ENCODE measurements around the gene PHF21B.

PHF21B gene

DNA sequence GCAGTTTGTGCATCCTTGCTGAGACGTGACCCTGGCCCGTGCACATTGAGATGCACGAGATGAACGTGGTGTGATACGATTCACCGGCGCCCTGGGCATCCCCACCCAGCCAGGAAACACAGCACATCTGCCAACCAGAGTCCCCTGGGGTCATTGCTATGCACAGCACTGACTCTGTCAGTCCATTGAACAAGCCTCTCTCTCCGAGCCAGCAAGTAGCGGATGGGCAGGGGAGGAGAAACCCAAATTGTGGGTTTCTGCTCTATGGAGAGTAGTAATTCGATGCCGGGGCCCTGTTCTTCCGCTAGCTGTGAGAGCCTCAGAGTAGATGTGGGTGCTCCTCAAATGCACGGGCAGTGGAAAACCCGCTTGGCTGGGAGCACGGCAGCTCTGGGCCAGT lies 172.3 kb downstream of the PHF21B start:
- Mint-ChIP-seq H3K27me3 (ENCODE audit: low read depth) (peaks cover 14% of the 10 kb centered on the region), H3K9me3 (peaks cover 29% of the 10 kb centered on the region), H3K4me3 (no peak overlapping the region), H3K36me3 (ENCODE audit: low read depth) (peaks cover 31% of the 10 kb centered on the region), H3K27ac (no peak overlapping the region), H3K4me1 (no peaks in the 10 kb centered on the region)
- TF ChIP-seq, protein P1, sequence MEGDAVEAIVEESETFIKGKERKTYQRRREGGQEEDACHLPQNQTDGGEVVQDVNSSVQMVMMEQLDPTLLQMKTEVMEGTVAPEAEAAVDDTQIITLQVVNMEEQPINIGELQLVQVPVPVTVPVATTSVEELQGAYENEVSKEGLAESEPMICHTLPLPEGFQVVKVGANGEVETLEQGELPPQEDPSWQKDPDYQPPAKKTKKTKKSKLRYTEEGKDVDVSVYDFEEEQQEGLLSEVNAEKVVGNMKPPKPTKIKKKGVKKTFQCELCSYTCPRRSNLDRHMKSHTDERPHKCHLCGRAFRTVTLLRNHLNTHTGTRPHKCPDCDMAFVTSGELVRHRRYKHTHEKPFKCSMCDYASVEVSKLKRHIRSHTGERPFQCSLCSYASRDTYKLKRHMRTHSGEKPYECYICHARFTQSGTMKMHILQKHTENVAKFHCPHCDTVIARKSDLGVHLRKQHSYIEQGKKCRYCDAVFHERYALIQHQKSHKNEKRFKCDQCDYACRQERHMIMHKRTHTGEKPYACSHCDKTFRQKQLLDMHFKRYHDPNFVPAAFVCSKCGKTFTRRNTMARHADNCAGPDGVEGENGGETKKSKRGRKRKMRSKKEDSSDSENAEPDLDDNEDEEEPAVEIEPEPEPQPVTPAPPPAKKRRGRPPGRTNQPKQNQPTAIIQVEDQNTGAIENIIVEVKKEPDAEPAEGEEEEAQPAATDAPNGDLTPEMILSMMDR (IDR thresholded peaks at IDR 0.05; ENCODE audit: unreplicated experiment in 3 of 3) = no peak

DNA sequence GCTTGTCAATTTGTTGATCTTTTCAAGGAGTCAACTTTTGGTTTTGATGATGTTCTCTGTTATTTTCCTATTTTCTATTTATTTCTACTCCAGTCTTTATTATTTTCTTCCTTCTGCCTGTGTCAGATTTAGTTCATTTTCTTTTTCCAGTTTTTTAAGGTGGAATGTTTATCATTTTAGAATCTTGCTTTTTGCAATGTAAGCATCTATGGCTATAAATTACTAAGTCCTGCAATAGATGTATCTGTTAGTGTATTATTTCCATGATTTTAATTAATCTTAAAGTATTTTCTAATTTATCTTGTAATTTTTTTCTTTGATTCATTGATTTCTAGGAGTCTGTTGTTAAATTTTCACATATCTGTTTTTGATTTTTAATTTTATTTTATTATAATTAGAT lies 175.7 kb downstream of the PHF21B start:
- TF ChIP-seq, protein P1 (IDR thresholded peaks at IDR 0.05; ENCODE audit: unreplicated experiment in 3 of 3) = no peak

DNA sequence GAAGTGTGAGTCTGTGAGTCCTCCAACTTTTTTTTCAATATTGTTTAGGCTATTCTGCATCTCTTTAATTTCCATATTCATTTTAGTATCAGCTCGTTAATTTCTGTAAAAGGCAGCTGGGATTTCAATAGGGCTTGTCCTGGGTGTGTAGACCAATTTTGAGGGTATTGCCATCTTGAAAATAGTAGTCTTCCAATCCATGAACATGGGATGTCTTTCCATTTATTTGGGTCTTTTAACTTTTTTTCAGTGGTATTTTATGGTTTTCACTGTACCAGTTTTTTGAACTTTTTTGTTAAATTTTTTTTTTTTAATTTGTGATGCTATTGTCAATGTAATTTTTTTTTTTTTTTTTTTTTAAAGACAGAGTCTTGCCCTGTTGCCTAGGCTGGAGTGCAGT lies 177.9 kb downstream of the PHF21B start:
- H3K4me1 Mint-ChIP-seq = no peaks in the 10 kb centered on the region
- TF ChIP-seq, protein P1 (IDR thresholded peaks at IDR 0.05; ENCODE audit: unreplicated experiment in 3 of 3) = no peak
- H3K4me3 Mint-ChIP-seq = no peak overlapping the region
- H3K27ac Mint-ChIP-seq = no peak overlapping the region
- H3K9me3 Mint-ChIP-seq = peaks cover 34% of the 10 kb centered on the region
- peaks cover 4% of the 10 kb centered on the region for H3K27me3 Mint-ChIP-seq (ENCODE audit: low read depth)
- peaks cover 39% of the 10 kb centered on the region for H3K36me3 Mint-ChIP-seq (ENCODE audit: low read depth)

More for the DNA sequence above, 175.7 kb downstream of the PHF21B start:
- Mint-ChIP-seq H3K4me3 (no peak overlapping the region), H3K27me3 (ENCODE audit: low read depth) (peaks cover 7% of the 10 kb centered on the region), H3K4me1 (no peaks in the 10 kb centered on the region), H3K36me3 (ENCODE audit: low read depth) (peaks cover 39% of the 10 kb centered on the region), H3K27ac (no peak overlapping the region), H3K9me3 (peaks cover 34% of the 10 kb centered on the region)
